HL-60/S4 treated with retinoic acid at 250 ng/mL for 4 days and 3 days (cell line): Measurements from ENCODE around the gene SLC12A9.

Experiments
- in situ Hi-C: fragments of 300-500 bp; cut with MboI; formaldehyde crosslinking; loops from 2 replicates; pipeline ENCODE4 v1.7.0; 2022; ENCODE audit warnings: low sequenced_read_pairs

The SLC12A9 gene

GRCh38 chr7:100860702-100861615 lies 8.4 kb downstream of the SLC12A9 start:
- in situ Hi-C loops = no loop called here

GRCh38 chr7:100861616-100861985 lies 9.1 kb downstream of the SLC12A9 start:
- in situ Hi-C loops = no loop called here

GRCh38 chr7:100863406-100863950 lies 11.0 kb downstream of the SLC12A9 start:
- in situ Hi-C loops = no loop called here

- in situ Hi-C loops = no loop called here
Observed at GRCh38 chr7:100864263-100864845, 11.8 kb downstream of the SLC12A9 start.

GRCh38 chr7:100865372-100865911 lies 12.9 kb downstream of the SLC12A9 start:
- in situ Hi-C loops = no loop called here

GRCh38 chr7:100865938-100866728 lies 13.6 kb downstream of the SLC12A9 start:
- in situ Hi-C loops = no loop called here

GRCh38 chr7:100866729-100867039 lies 14.2 kb downstream of the SLC12A9 start:
- in situ Hi-C loops = no loop called here

- in situ Hi-C loops = no loop called here
Observed at GRCh38 chr7:100867040-100867775, 14.7 kb downstream of the SLC12A9 start, which contains the start of gene TRIP6. Gene TRIP6 (plus strand): TSS chr7:100867387. CDS start chr7:100867498, 111 bp downstream.

- in situ Hi-C loops = no loop called here
Observed at GRCh38 chr7:100867776-100868485, 15.4 kb downstream of the SLC12A9 start.

- in situ Hi-C loops = no loop called here
Observed at GRCh38 chr7:100873599-100874299, 21.2 kb downstream of the SLC12A9 start.

- in situ Hi-C loops = no loop called here
Observed at GRCh38 chr7:100874300-100874576, 21.7 kb downstream of the SLC12A9 start.

- in situ Hi-C loops = loop anchor here (25.0 kb wide), 1 partner anchor 413 kb away; no protein-coding TSS in a partner anchor
Observed at GRCh38 chr7:100874577-100875355, 22.3 kb downstream of the SLC12A9 start, which contains the start of gene SRRT. Gene SRRT (plus strand): TSS chr7:100875103. CDS start chr7:100875591, 488 bp downstream.

- in situ Hi-C loops = loop anchor here (25.0 kb wide), 1 partner anchor 412 kb away; no protein-coding TSS in a partner anchor
Observed at GRCh38 chr7:100875356-100875751, 22.8 kb downstream of the SLC12A9 start.

GRCh38 chr7:100878013-100878412 lies 25.5 kb downstream of the SLC12A9 start:
- in situ Hi-C loops = loop anchor here (25.0 kb wide), 1 partner anchor 409 kb away; no protein-coding TSS in a partner anchor

GRCh38 chr7:100878685-100879084 lies 26.2 kb downstream of the SLC12A9 start:
- in situ Hi-C loops = loop anchor here (25.0 kb wide), 1 partner anchor 409 kb away; no protein-coding TSS in a partner anchor

- in situ Hi-C loops = loop anchor here (25.0 kb wide), 1 partner anchor 408 kb away; no protein-coding TSS in a partner anchor
Observed at GRCh38 chr7:100879685-100880261, 27.3 kb downstream of the SLC12A9 start.

- in situ Hi-C loops = loop anchor here (25.0 kb wide), 1 partner anchor 407 kb away; no protein-coding TSS in a partner anchor
Observed at GRCh38 chr7:100880645-100881044, 28.1 kb downstream of the SLC12A9 start.
